Adrenal gland (tissue), 12 donors: Measurements from ENCODE around the gene GALR3. TPM values are rescaled to one million over a fixed set of nuclear protein-coding genes. Genes with fewer than 3 reads are reported as not detected.
"Not testable (repeated sequence)": the region's sequence is repeated elsewhere in the genome, so short reads cannot be mapped to it uniquely, and the experiment has no call there.

Experiments used
- DNase-seq, 7 donors: peaks; one replicate each; pipeline ENCODE4 v3.0.0-alpha.2; 2019 to 2020
- H3K27ac ChIP-seq, 5 donors: fragments of 200-600 bp; sonication (generic) in 4 of 5; 1 replicate in 3 of 5; 2 replicates in 2 of 5; pipeline versions ENCODE4 v1.5.1 to v1.8.0; 2016 to 2020; ENCODE audit warnings: mild to moderate bottlenecking in 1 of 5
- H3K27me3 ChIP-seq: fragments of 200-600 bp; 2 replicates; pipeline ENCODE4 v1.8.0; 2021
- H3K36me3 ChIP-seq, 2 donors: fragments of 200-600 bp; replicated peaks in 1 of 2; 1 replicate in 1 of 2; 2 replicates in 1 of 2; pipeline versions ENCODE4 v1.5.1 to v1.8.0; 2018 to 2022
- H3K4me1 ChIP-seq, 2 donors: fragments of 200-600 bp; replicated peaks in 1 of 2; 1 replicate in 1 of 2; 2 replicates in 1 of 2; pipeline versions ENCODE4 v1.5.1 to v1.8.0; 2018 to 2021
- H3K4me3 ChIP-seq, 4 donors: fragments of 200-600 bp; sonication (generic) in 3 of 4; one replicate each; pipeline ENCODE4 v1.5.1; 2016 to 2018
- H3K9me3 ChIP-seq, 3 donors: fragments of 200-600 bp; sonication (generic) in 1 of 3; replicated peaks in 1 of 3; 1 replicate in 2 of 3; 2 replicates in 1 of 3; pipeline versions ENCODE4 v1.5.1 to v1.8.0; 2016 to 2021
- CTCF ChIP-seq, 6 experiments: fragments of 450-650 bp in 4 of 6; fragments of 200-600 bp in 2 of 6; sonication (generic) in 1 of 6; IDR thresholded peaks; 1 replicate in 5 of 6; 2 replicates in 1 of 6; pipeline versions ENCODE4 v1.5.1 to v1.8.0; 2016 to 2021; ENCODE audit warnings: antibody characterized with exemption in 6 of 6, mild to moderate bottlenecking in 2 of 6, moderate library complexity in 1 of 6
- POLR2A ChIP-seq, 2 donors: fragments of 450-650 bp; IDR thresholded peaks; one replicate each; pipeline ENCODE4 v1.6.1; 2017; ENCODE audit warnings: antibody characterized with exemption in 2 of 2, mild to moderate bottlenecking in 2 of 2, moderate library complexity in 1 of 2
- WGBS, 4 donors: extraction: QIAGEN DNeasy Blood & Tissue Kit in 2 of 4; methylation state at CpG; one replicate each; pipeline versions ENCODE4 v1.1.5 to v1.1.7; 2013 to 2017; 5-methylcytosine and 5-hydroxymethylcytosine counted together
- intact Hi-C, 2 donors: fragments of 100-400 bp; cut with DNase I; formaldehyde crosslinking; loops; one replicate each; pipeline versions ENCODE4 v1.14.1 to v1.15.0; 2022 to 2023
- polyA plus RNA-seq, 3 donors: library from polyadenylated mRNA; stranded (reverse); fragments of 200-250 nt in 2 of 3; fragments of 350-450 nt in 1 of 3; fragmentation: Illumina TruSeq in 1 of 3; extraction: RNeasy Lipid Tissue Mini Kit (QIAGEN cat#74804) in 1 of 3; gene quantifications; one replicate each; pipeline ENCODE4 v1.2.3, GENCODE V29; 2013 to 2014
- total RNA-seq, 9 donors: library from RNA; depleted of rRNA in 4 of 9; stranded (reverse); fragments of >200 nt in 4 of 9; fragments of 120-200 nt in 1 of 9; fragmentation: NEBNext Ultra II Directional in 1 of 9; extraction: Animal tissue kit (Norgen Biotek cat#: 25700) in 1 of 9; gene quantifications; one replicate each; pipeline versions ENCODE4 v1.1.0 to v1.2.4, GENCODE V29; 2013 to 2023
- donor health status: healthy with polysubstance abuse.
- donor health status: Bipolar disorder and iron deficiency.
- donor health status: DM: yes; HTN: yes; CAD: no.
- donor health status: DM: no; HTN: no; CAD: no.
- donor health status: DM: no; HTN: no; CAD: no.
- donor health status: DM: yes; HTN: yes; CAD: no.

The GALR3 gene
- total and polyA plus RNA-seq, 12 donors, result 0.19 to 0.33 TPM; not detected in 10

- intact Hi-C loops, result loop anchor here (5.0 to 10.0 kb wide), 2 partner anchors 150 to 172 kb away; no protein-coding TSS in a partner anchor
- no peaks in the 10 kb centered on the region for H3K36me3 ChIP-seq
- 59 to 80% (median 66%) methylated on average over 2 of the region's 2 CpGs for WGBS, 4 donors
These were observed 28.8 kb upstream of the GALR3 start for GRCh38 chr22:37794376-37794775.

DNA sequence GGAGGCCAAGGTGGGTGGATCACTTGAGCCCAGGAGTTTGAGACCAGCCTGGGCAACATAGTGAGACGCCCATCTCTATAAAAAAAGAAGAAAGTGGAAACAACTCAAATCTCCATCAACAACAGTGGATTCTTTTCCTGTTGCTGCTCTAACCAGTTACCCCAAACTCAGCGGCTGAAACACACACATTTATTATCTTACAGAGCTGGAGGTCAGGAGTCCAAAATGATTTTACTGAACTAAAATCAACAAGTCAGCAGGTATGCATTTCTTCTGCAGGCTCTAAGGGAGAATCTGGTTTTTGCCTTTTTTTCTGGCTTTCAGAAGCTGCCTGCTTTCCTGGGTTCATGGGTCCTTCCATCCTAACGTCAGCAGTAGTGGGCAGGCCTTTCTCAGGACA is 27.1 kb upstream of the GALR3 start:
- no peak for DNase-seq
- Histone ChIP-seq H3K4me3 (no peak overlapping the region), H3K9me3 (no peaks in the 10 kb centered on the region), H3K27me3 (no peaks in the 10 kb centered on the region), H3K36me3 (no peaks in the 10 kb centered on the region), H3K27ac (no peak overlapping the region), H3K4me1 (no peaks in the 10 kb centered on the region)
- intact Hi-C loops, result loop anchor here in 1 of 2 donors (10.0 kb wide), 1 partner anchor 151 kb away; no protein-coding TSS in a partner anchor
- 72 to 86% (median 78%) methylated on average over 3 of the region's 3 CpGs for WGBS, 4 donors
- TF ChIP-seq POLR2A (IDR thresholded peaks at IDR 0.05), result no peak
- no peak for TF ChIP-seq CTCF (IDR thresholded peaks at IDR 0.05)

More at GRCh38 chr22:37794376-37794775, 28.8 kb upstream of the GALR3 start:
- H3K27ac ChIP-seq, result no peak overlapping the region
- H3K9me3 ChIP-seq, result no peaks in the 10 kb centered on the region
- no peak for DNase-seq
- no peak overlapping the region for H3K4me3 ChIP-seq
- no peaks in the 10 kb centered on the region for H3K4me1 ChIP-seq
- TF ChIP-seq CTCF (IDR thresholded peaks at IDR 0.05) (no peak), POLR2A (IDR thresholded peaks at IDR 0.05) (no peak)
- no peaks in the 10 kb centered on the region for H3K27me3 ChIP-seq

DNA sequence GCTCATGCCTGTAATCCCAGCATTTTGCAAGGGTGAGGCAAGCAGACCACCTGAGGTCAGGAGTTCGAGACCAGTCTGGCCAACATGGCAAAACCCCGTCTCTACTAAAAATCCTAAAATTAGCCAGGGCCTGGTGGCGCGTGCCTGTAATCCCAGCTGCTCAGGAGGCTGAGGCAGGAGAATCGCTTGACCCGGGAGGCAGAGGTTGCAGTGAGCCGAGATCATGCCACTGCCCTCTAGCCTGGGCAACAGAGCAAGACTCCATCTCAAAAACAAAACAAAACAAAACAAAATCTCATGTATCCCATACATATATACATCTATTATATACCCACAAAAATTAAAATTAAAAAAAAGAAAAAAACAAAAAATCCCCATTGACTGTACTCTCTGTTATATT is 25.9 kb upstream of the GALR3 start:
- not testable (repeated sequence) for H3K4me1 ChIP-seq, H3K4me3 ChIP-seq, H3K9me3 ChIP-seq, H3K27me3 ChIP-seq, H3K27ac ChIP-seq, H3K36me3 ChIP-seq, DNase-seq
- intact Hi-C loops, result loop anchor here in 1 of 2 donors (10.0 kb wide), 1 partner anchor 152 kb away; no protein-coding TSS in a partner anchor
- 90 to 100% (median 93%) methylated on average over 5 to 7 of the region's 7 CpGs for WGBS, 4 donors

GRCh38 chr22:37797874-37798500 is 25.2 kb upstream of the GALR3 start:
- 61 to 68% (median 64%) methylated on average over 13 to 14 of the region's 14 CpGs for WGBS, 4 donors

GRCh38 chr22:37799979-37800378 is 23.2 kb upstream of the GALR3 start:
- not testable (repeated sequence) for DNase-seq, H3K4me3 ChIP-seq, H3K36me3 ChIP-seq, H3K27ac ChIP-seq, H3K9me3 ChIP-seq, H3K27me3 ChIP-seq
- intact Hi-C loops, result loop anchor here in 1 of 2 donors (10.0 kb wide), 1 partner anchor 155 kb away; no protein-coding TSS in a partner anchor
- peaks cover 5 to 19% of the 10 kb centered on the region in 2 donors for H3K4me1 ChIP-seq
- 71 to 77% (median 73%) methylated on average over 8 to 9 of the region's 9 CpGs for WGBS, 4 donors

More at GRCh38 chr22:37797874-37798500, 25.2 kb upstream of the GALR3 start:
- intact Hi-C loops, result loop anchor here in 1 of 2 donors (10.0 kb wide), 1 partner anchor 153 kb away; no protein-coding TSS in a partner anchor
- Histone ChIP-seq H3K27ac (no peak overlapping the region), H3K4me3 (no peak overlapping the region), H3K36me3 (no peaks in the 10 kb centered on the region), H3K27me3 (no peaks in the 10 kb centered on the region), H3K4me1 (peaks cover 4 to 8% of the 10 kb centered on the region in 2 donors), H3K9me3 (no peaks in the 10 kb centered on the region)
- TF ChIP-seq CTCF (IDR thresholded peaks at IDR 0.05), result no peak
- no peak for TF ChIP-seq POLR2A (IDR thresholded peaks at IDR 0.05)
- DNase-seq, result no peak
